HG03064 (cell line): ENCODE data around the gene KIF1A.

Experiments
- ATAC-seq: cut with Tn5 transposase; IDR thresholded peaks from one replicate; pipeline ENCODE4 v1.9.1; 2021; ENCODE audit warnings: low read depth; ENCODE audit not compliant: unreplicated experiment

The KIF1A gene

GRCh38 chr2:240777456-240778212 is 42.4 kb downstream of the KIF1A start:
- ATAC-seq = no peak

- no peak for ATAC-seq
Observed at GRCh38 chr2:240775905-240776304, 44.1 kb downstream of the KIF1A start.

- ATAC-seq = no peak
Observed at GRCh38 chr2:240774856-240775255, 45.2 kb downstream of the KIF1A start.

- ATAC-seq = no peak
Observed at GRCh38 chr2:240769096-240769495, 50.9 kb downstream of the KIF1A start.

- ATAC-seq = no peak
Observed at GRCh38 chr2:240768216-240768615, 51.8 kb downstream of the KIF1A start.

- ATAC-seq = no peak
Observed at GRCh38 chr2:240767341-240767740, 52.7 kb downstream of the KIF1A start.

- no peak for ATAC-seq
Observed at GRCh38 chr2:240766072-240766471, 53.9 kb downstream of the KIF1A start.

- ATAC-seq = no peak
Observed at GRCh38 chr2:240765007-240765406, 55.0 kb downstream of the KIF1A start.

- no peak for ATAC-seq
Observed at GRCh38 chr2:240764605-240765004, 55.4 kb downstream of the KIF1A start.

- no peak for ATAC-seq
Observed at GRCh38 chr2:240762971-240763370, 57.0 kb downstream of the KIF1A start.

GRCh38 chr2:240762249-240762648 is 57.8 kb downstream of the KIF1A start:
- ATAC-seq = no peak

- no peak for ATAC-seq
Observed at GRCh38 chr2:240760576-240761246, 59.3 kb downstream of the KIF1A start.

GRCh38 chr2:240760121-240760520 is 59.9 kb downstream of the KIF1A start:
- ATAC-seq = no peak

GRCh38 chr2:240759459-240759858 is 60.6 kb downstream of the KIF1A start:
- ATAC-seq = no peak

GRCh38 chr2:240757086-240757614 is 62.9 kb downstream of the KIF1A start:
- ATAC-seq = no peak

GRCh38 chr2:240752209-240752608 is 67.8 kb downstream of the KIF1A start:
- no peak for ATAC-seq

GRCh38 chr2:240750409-240750808 is 69.6 kb downstream of the KIF1A start:
- no peak for ATAC-seq

GRCh38 chr2:240749516-240749915 is 70.5 kb downstream of the KIF1A start:
- no peak for ATAC-seq

- no peak for ATAC-seq
Observed at GRCh38 chr2:240747256-240747655, 72.8 kb downstream of the KIF1A start.

- no peak for ATAC-seq
Observed at GRCh38 chr2:240746671-240747070, 73.3 kb downstream of the KIF1A start.

GRCh38 chr2:240745962-240746361 is 74.1 kb downstream of the KIF1A start:
- no peak for ATAC-seq

- no peak for ATAC-seq
Observed at GRCh38 chr2:240745456-240745855, 74.6 kb downstream of the KIF1A start.
